Neutrophil (primary cell): ENCODE results near the gene ATXN1L.
A peak's percentile ranks its signal among the peaks of the same experiment; 100 is the strongest.

Experiments
- H3K27ac ChIP-seq: fragments of 200-600 bp; sonication (generic); 2 replicates; pipeline ENCODE4 v1.5.1; 2016; ENCODE audit warnings: mild to moderate bottlenecking, moderate library complexity
- H3K27me3 ChIP-seq: fragments of 200-600 bp; sonication (generic); 2 replicates; pipeline ENCODE4 v1.6.0; 2016; ENCODE audit warnings: mild to moderate bottlenecking
- H3K36me3 ChIP-seq: fragments of 200-600 bp; sonication (generic); 2 replicates; pipeline ENCODE4 v1.5.1; 2017
- H3K4me1 ChIP-seq, 2 experiments: fragments of 200-600 bp in 1 of 2; sonication (generic) in 1 of 2; 1 replicate in 1 of 2; 2 replicates in 1 of 2; pipeline versions ENCODE4 v1.5.1 to v1.6.1; 2013 to 2016; ENCODE audit warnings: low read depth in 1 of 2, low read length in 1 of 2, mild to moderate bottlenecking in 1 of 2, moderate library complexity in 1 of 2; ENCODE audit not compliant: control insufficient read depth in 1 of 2, insufficient read depth in 1 of 2
- H3K4me3 ChIP-seq, 2 experiments: fragments of 200-600 bp in 1 of 2; sonication (generic) in 1 of 2; 1 replicate in 1 of 2; 2 replicates in 1 of 2; pipeline ENCODE4 v1.5.1; 2013 to 2016; ENCODE audit warnings: low read depth in 1 of 2, low read length in 1 of 2, mild to moderate bottlenecking in 1 of 2, moderate library complexity in 1 of 2
- H3K9me3 ChIP-seq: fragments of 200-600 bp; sonication (generic); 2 replicates; pipeline ENCODE4 v1.5.1; 2016
- CTCF ChIP-seq: fragments of 200-600 bp; sonication (generic); IDR thresholded peaks from 2 replicates; pipeline ENCODE4 v1.5.1; 2016; ENCODE audit warnings: antibody characterized with exemption

Gene ATXN1L

GRCh38 chr16:71834291-71834690 lies 11.5 kb upstream of the ATXN1L start:
- Histone ChIP-seq H3K36me3 (no peaks in the 10 kb centered on the region), H3K27me3 (no peaks in the 10 kb centered on the region)
- TF ChIP-seq CTCF: no peak

GRCh38 chr16:71837150-71837549 lies 8.6 kb upstream of the ATXN1L start:
- H3K36me3 ChIP-seq: no peaks in the 10 kb centered on the region
- H3K27ac ChIP-seq: no peak overlapping the region
- H3K4me3 ChIP-seq: no peak overlapping the region
- no peaks in the 10 kb centered on the region for H3K9me3 ChIP-seq
- no peaks in the 10 kb centered on the region for H3K27me3 ChIP-seq
- TF ChIP-seq CTCF: no peak
- no peaks in the 10 kb centered on the region for H3K4me1 ChIP-seq

More at GRCh38 chr16:71834291-71834690, 11.5 kb upstream of the ATXN1L start:
- Histone ChIP-seq H3K27ac (no peak overlapping the region), H3K4me3 (no peak overlapping the region), H3K9me3 (no peaks in the 10 kb centered on the region), H3K4me1 (no peaks in the 10 kb centered on the region)

GRCh38 chr16:71840052-71840451 lies 5.7 kb upstream of the ATXN1L start:
- peaks cover 0 to 2% of the 10 kb centered on the region in 2 experiments for H3K4me1 ChIP-seq
- TF ChIP-seq CTCF: no peak

GRCh38 chr16:71843572-71843971 lies 2.2 kb upstream of the ATXN1L start:
- Histone ChIP-seq H3K27me3 (no peaks in the 10 kb centered on the region), H3K27ac (no peak overlapping the region), H3K4me3 (no peak overlapping the region), H3K36me3 (peaks cover 8% of the 10 kb centered on the region), H3K9me3 (no peaks in the 10 kb centered on the region), H3K4me1 (peaks cover 13 to 19% of the 10 kb centered on the region in 2 experiments)
- TF ChIP-seq CTCF: no peak

More at GRCh38 chr16:71840052-71840451, 5.7 kb upstream of the ATXN1L start:
- Histone ChIP-seq H3K27me3 (no peaks in the 10 kb centered on the region), H3K4me3 (no peak overlapping the region), H3K9me3 (no peaks in the 10 kb centered on the region), H3K36me3 (no peaks in the 10 kb centered on the region), H3K27ac (no peak overlapping the region)

GRCh38 chr16:71846431-71846830 lies 655 bp downstream of the ATXN1L start:
- Histone ChIP-seq H3K27ac (peak overlapping the region; percentile 82), H3K27me3 (no peaks in the 10 kb centered on the region), H3K4me1 (peaks cover 13 to 19% of the 10 kb centered on the region in 2 experiments), H3K9me3 (no peaks in the 10 kb centered on the region), H3K36me3 (peaks cover 37% of the 10 kb centered on the region), H3K4me3 (peak overlapping the region; percentile 92 to 96)
- TF ChIP-seq CTCF: no peak

GRCh38 chr16:71847096-71847495 lies 1.3 kb downstream of the ATXN1L start:
- no peak for TF ChIP-seq CTCF
- Histone ChIP-seq H3K4me3 (peak overlapping the region; percentile 92 to 96), H3K4me1 (peaks cover 13 to 19% of the 10 kb centered on the region in 2 experiments), H3K36me3 (peaks cover 44% of the 10 kb centered on the region), H3K9me3 (no peaks in the 10 kb centered on the region), H3K27me3 (no peaks in the 10 kb centered on the region), H3K27ac (peak overlapping the region; percentile 82)
